ENCODE data around the gene CAPRIN1. TPM values are rescaled to one million over a fixed set of nuclear protein-coding genes. Genes with fewer than 3 reads are reported as not detected.

CAPRIN1 gene
- total RNA-seq (2014; rRNA removed; shearing (Covaris generic)) = 145 and 188 TPM in 2 replicates

GRCh38 chr11:34051349-34052035 lies at the start of gene CAPRIN1:
TSS of gene CAPRIN1 (plus strand) at chr11:34051731. CDS start at chr11:34052421, 690 bp downstream.
- in situ Hi-C loops (cut with HindIII; ENCODE audit: low sequenced_read_pairs) = no loop called here

GRCh38 chr11:34002420-34002819 lies 49.1 kb upstream of the CAPRIN1 start:
- peak; percentile 65 for DNase-seq (ENCODE audit: low spot score)
- in situ Hi-C loops (cut with HindIII; ENCODE audit: low sequenced_read_pairs) = no loop called here

More at GRCh38 chr11:34051349-34052035, at the start of gene CAPRIN1:
- DNase-seq (ENCODE audit: low spot score) = peak; percentile 88

GRCh38 chr11:34004236-34004635 lies 47.3 kb upstream of the CAPRIN1 start:
- in situ Hi-C loops (cut with HindIII; ENCODE audit: low sequenced_read_pairs) = no loop called here
- DNase-seq (ENCODE audit: low spot score) = no peak

- in situ Hi-C loops (cut with HindIII; ENCODE audit: low sequenced_read_pairs) = no loop called here
- no peak for DNase-seq (ENCODE audit: low spot score)
These were observed 44.7 kb upstream of the CAPRIN1 start for GRCh38 chr11:34006876-34007275.

GRCh38 chr11:34012734-34013133 lies 38.8 kb upstream of the CAPRIN1 start:
- in situ Hi-C loops (cut with HindIII; ENCODE audit: low sequenced_read_pairs) = no loop called here
- no peak for DNase-seq (ENCODE audit: low spot score)

- in situ Hi-C loops (cut with HindIII; ENCODE audit: low sequenced_read_pairs) = no loop called here
- DNase-seq (ENCODE audit: low spot score) = no peak
These were observed 37.5 kb upstream of the CAPRIN1 start for GRCh38 chr11:34013898-34014571.

- no peak for DNase-seq (ENCODE audit: low spot score)
- in situ Hi-C loops (cut with HindIII; ENCODE audit: low sequenced_read_pairs) = no loop called here
These were observed 29.4 kb upstream of the CAPRIN1 start for GRCh38 chr11:34021977-34022735.

GRCh38 chr11:34026432-34026831 lies 25.1 kb upstream of the CAPRIN1 start:
- in situ Hi-C loops (cut with HindIII; ENCODE audit: low sequenced_read_pairs) = no loop called here

GRCh38 chr11:34027516-34028408 lies 23.8 kb upstream of the CAPRIN1 start:
- no peak for DNase-seq (ENCODE audit: low spot score)
- in situ Hi-C loops (cut with HindIII; ENCODE audit: low sequenced_read_pairs) = no loop called here

More at GRCh38 chr11:34026432-34026831, 25.1 kb upstream of the CAPRIN1 start:
- no peak for DNase-seq (ENCODE audit: low spot score)

- in situ Hi-C loops (cut with HindIII; ENCODE audit: low sequenced_read_pairs) = no loop called here
- DNase-seq (ENCODE audit: low spot score) = peak; percentile 25
These were observed 23.1 kb upstream of the CAPRIN1 start for GRCh38 chr11:34028425-34028824.

GRCh38 chr11:34029176-34029575 lies 22.4 kb upstream of the CAPRIN1 start:
- DNase-seq (ENCODE audit: low spot score) = no peak
- in situ Hi-C loops (cut with HindIII; ENCODE audit: low sequenced_read_pairs) = no loop called here

GRCh38 chr11:34030382-34030781 lies 21.1 kb upstream of the CAPRIN1 start:
- no peak for DNase-seq (ENCODE audit: low spot score)
- in situ Hi-C loops (cut with HindIII; ENCODE audit: low sequenced_read_pairs) = no loop called here

- in situ Hi-C loops (cut with HindIII; ENCODE audit: low sequenced_read_pairs) = no loop called here
- DNase-seq (ENCODE audit: low spot score) = no peak
These were observed 18.1 kb upstream of the CAPRIN1 start for GRCh38 chr11:34033399-34033798.

GRCh38 chr11:34034053-34034452 lies 17.5 kb upstream of the CAPRIN1 start:
- in situ Hi-C loops (cut with HindIII; ENCODE audit: low sequenced_read_pairs) = no loop called here
- no peak for DNase-seq (ENCODE audit: low spot score)

- no peak for DNase-seq (ENCODE audit: low spot score)
- in situ Hi-C loops (cut with HindIII; ENCODE audit: low sequenced_read_pairs) = no loop called here
These were observed 15.1 kb upstream of the CAPRIN1 start for GRCh38 chr11:34036456-34036855.

GRCh38 chr11:34037016-34037415 lies 14.5 kb upstream of the CAPRIN1 start:
- in situ Hi-C loops (cut with HindIII; ENCODE audit: low sequenced_read_pairs) = no loop called here
- no peak for DNase-seq (ENCODE audit: low spot score)

- in situ Hi-C loops (cut with HindIII; ENCODE audit: low sequenced_read_pairs) = no loop called here
- DNase-seq (ENCODE audit: low spot score) = no peak
These were observed 11.0 kb upstream of the CAPRIN1 start for GRCh38 chr11:34040571-34040970.

GRCh38 chr11:34044664-34045485 lies 6.7 kb upstream of the CAPRIN1 start:
- in situ Hi-C loops (cut with HindIII; ENCODE audit: low sequenced_read_pairs) = no loop called here
- DNase-seq (ENCODE audit: low spot score) = no peak
